Neuron (in vitro differentiated cells): ENCODE measurements around the gene ZNF202.
A peak's percentile ranks its signal among the peaks of the same experiment; 100 is the strongest.

Experiments used
- H2AFZ ChIP-seq: one replicate; pipeline ENCODE4 v1.6.1; 2013; ENCODE audit warnings: low read depth, mild to moderate bottlenecking, inconsistent platforms, low read length, moderate library complexity
- H3K27me3 ChIP-seq: one replicate; pipeline ENCODE4 v1.6.1; 2013; ENCODE audit warnings: low read length; ENCODE audit not compliant: insufficient read depth
- H3K36me3 ChIP-seq: one replicate; pipeline ENCODE4 v1.6.1; 2013; ENCODE audit warnings: low read length; ENCODE audit not compliant: insufficient read depth
- H3K4me1 ChIP-seq: one replicate; pipeline ENCODE4 v1.6.1; 2013; ENCODE audit warnings: low read length; ENCODE audit not compliant: insufficient read depth
- H3K4me3 ChIP-seq: 2 replicates; pipeline ENCODE4 v1.5.1; 2013; ENCODE audit warnings: mild to moderate bottlenecking, low read length, moderate library complexity
- H3K9me3 ChIP-seq: one replicate; pipeline ENCODE4 v1.6.1; 2013; ENCODE audit warnings: low read length

The ZNF202 gene

GRCh38 chr11:123741159-123742030, at the start of gene ZNF202:
Gene ZNF202, minus strand, starts transcription at chr11:123741660. Its CDS starts 10,772 bp downstream, at chr11:123730888.
- Histone ChIP-seq H3K4me1 (peaks cover 22% of the 10 kb centered on the region), H3K4me3 (peak within 1 kb of the TSS; percentile 75), H3K27me3 (no peaks in the 10 kb centered on the region), H3K36me3 (peaks cover 31% of the 10 kb centered on the region), H2AFZ (peak within 1 kb of the TSS; percentile 98), H3K9me3 (peaks cover 12% of the 10 kb centered on the region)

- H3K36me3 ChIP-seq: no peaks in the 10 kb centered on the region
- H3K4me3 ChIP-seq: no peak overlapping the region
- no peaks in the 10 kb centered on the region for H3K4me1 ChIP-seq
- H2AFZ ChIP-seq: no peak overlapping the region
- no peaks in the 10 kb centered on the region for H3K9me3 ChIP-seq
- no peaks in the 10 kb centered on the region for H3K27me3 ChIP-seq
Observed at GRCh38 chr11:123783536-123783935, 42.1 kb upstream of the ZNF202 start.

- no peaks in the 10 kb centered on the region for H3K36me3 ChIP-seq
- no peak overlapping the region for H3K4me3 ChIP-seq
- H2AFZ ChIP-seq: no peak overlapping the region
- H3K27me3 ChIP-seq: no peaks in the 10 kb centered on the region
- no peaks in the 10 kb centered on the region for H3K4me1 ChIP-seq
- no peaks in the 10 kb centered on the region for H3K9me3 ChIP-seq
Observed at GRCh38 chr11:123778511-123778910, 37.1 kb upstream of the ZNF202 start.

GRCh38 chr11:123775715-123776549, 34.5 kb upstream of the ZNF202 start:
- H3K4me3 ChIP-seq: no peak overlapping the region
- no peaks in the 10 kb centered on the region for H3K36me3 ChIP-seq
- no peaks in the 10 kb centered on the region for H3K4me1 ChIP-seq
- H3K9me3 ChIP-seq: no peaks in the 10 kb centered on the region
- no peak overlapping the region for H2AFZ ChIP-seq
- H3K27me3 ChIP-seq: no peaks in the 10 kb centered on the region

- H3K27me3 ChIP-seq: no peaks in the 10 kb centered on the region
- H3K9me3 ChIP-seq: no peaks in the 10 kb centered on the region
- H3K4me1 ChIP-seq: no peaks in the 10 kb centered on the region
- H3K36me3 ChIP-seq: no peaks in the 10 kb centered on the region
- H2AFZ ChIP-seq: no peak overlapping the region
- no peak overlapping the region for H3K4me3 ChIP-seq
Observed at GRCh38 chr11:123775289-123775688, 33.8 kb upstream of the ZNF202 start.

GRCh38 chr11:123773959-123774358, 32.5 kb upstream of the ZNF202 start:
- no peaks in the 10 kb centered on the region for H3K36me3 ChIP-seq
- H3K4me3 ChIP-seq: no peak overlapping the region
- H3K4me1 ChIP-seq: no peaks in the 10 kb centered on the region
- H3K27me3 ChIP-seq: no peaks in the 10 kb centered on the region
- no peaks in the 10 kb centered on the region for H3K9me3 ChIP-seq
- H2AFZ ChIP-seq: no peak overlapping the region

GRCh38 chr11:123773026-123773425, 31.6 kb upstream of the ZNF202 start:
- Histone ChIP-seq H3K4me3 (no peak overlapping the region), H3K4me1 (no peaks in the 10 kb centered on the region), H2AFZ (no peak overlapping the region), H3K27me3 (no peaks in the 10 kb centered on the region), H3K9me3 (no peaks in the 10 kb centered on the region), H3K36me3 (no peaks in the 10 kb centered on the region)

- no peaks in the 10 kb centered on the region for H3K4me1 ChIP-seq
- H3K9me3 ChIP-seq: no peaks in the 10 kb centered on the region
- H3K4me3 ChIP-seq: no peak overlapping the region
- no peak overlapping the region for H2AFZ ChIP-seq
- no peaks in the 10 kb centered on the region for H3K36me3 ChIP-seq
- no peaks in the 10 kb centered on the region for H3K27me3 ChIP-seq
Observed at GRCh38 chr11:123771664-123772063, 30.2 kb upstream of the ZNF202 start.

GRCh38 chr11:123770712-123771111, 29.3 kb upstream of the ZNF202 start:
- Histone ChIP-seq H2AFZ (no peak overlapping the region), H3K9me3 (no peaks in the 10 kb centered on the region), H3K4me1 (no peaks in the 10 kb centered on the region), H3K4me3 (no peak overlapping the region), H3K36me3 (no peaks in the 10 kb centered on the region), H3K27me3 (no peaks in the 10 kb centered on the region)

- Histone ChIP-seq H3K4me3 (no peak overlapping the region), H3K36me3 (no peaks in the 10 kb centered on the region), H3K9me3 (no peaks in the 10 kb centered on the region), H3K4me1 (no peaks in the 10 kb centered on the region), H2AFZ (no peak overlapping the region), H3K27me3 (no peaks in the 10 kb centered on the region)
Observed at GRCh38 chr11:123765601-123766000, 24.1 kb upstream of the ZNF202 start.

- no peaks in the 10 kb centered on the region for H3K4me1 ChIP-seq
- no peak overlapping the region for H2AFZ ChIP-seq
- H3K9me3 ChIP-seq: no peaks in the 10 kb centered on the region
- peaks cover 2% of the 10 kb centered on the region for H3K27me3 ChIP-seq
- no peaks in the 10 kb centered on the region for H3K36me3 ChIP-seq
- no peak overlapping the region for H3K4me3 ChIP-seq
Observed at GRCh38 chr11:123762422-123762821, 21.0 kb upstream of the ZNF202 start.

GRCh38 chr11:123760894-123761293, 19.4 kb upstream of the ZNF202 start:
- Histone ChIP-seq H3K4me3 (no peak overlapping the region), H3K9me3 (no peaks in the 10 kb centered on the region), H3K27me3 (peaks cover 2% of the 10 kb centered on the region), H2AFZ (no peak overlapping the region), H3K36me3 (no peaks in the 10 kb centered on the region), H3K4me1 (no peaks in the 10 kb centered on the region)

- Histone ChIP-seq H2AFZ (no peak overlapping the region), H3K27me3 (peaks cover 4% of the 10 kb centered on the region), H3K4me1 (no peaks in the 10 kb centered on the region), H3K9me3 (no peaks in the 10 kb centered on the region), H3K36me3 (no peaks in the 10 kb centered on the region), H3K4me3 (no peak overlapping the region)
Observed at GRCh38 chr11:123757976-123758375, 16.5 kb upstream of the ZNF202 start.
